ENCODE data around the gene CCDC188. TPM values are rescaled to one million over a fixed set of nuclear protein-coding genes. Genes with fewer than 3 reads are reported as not detected.

CCDC188 gene
- total and polyA plus RNA-seq, 4 donors: not detected

DNA sequence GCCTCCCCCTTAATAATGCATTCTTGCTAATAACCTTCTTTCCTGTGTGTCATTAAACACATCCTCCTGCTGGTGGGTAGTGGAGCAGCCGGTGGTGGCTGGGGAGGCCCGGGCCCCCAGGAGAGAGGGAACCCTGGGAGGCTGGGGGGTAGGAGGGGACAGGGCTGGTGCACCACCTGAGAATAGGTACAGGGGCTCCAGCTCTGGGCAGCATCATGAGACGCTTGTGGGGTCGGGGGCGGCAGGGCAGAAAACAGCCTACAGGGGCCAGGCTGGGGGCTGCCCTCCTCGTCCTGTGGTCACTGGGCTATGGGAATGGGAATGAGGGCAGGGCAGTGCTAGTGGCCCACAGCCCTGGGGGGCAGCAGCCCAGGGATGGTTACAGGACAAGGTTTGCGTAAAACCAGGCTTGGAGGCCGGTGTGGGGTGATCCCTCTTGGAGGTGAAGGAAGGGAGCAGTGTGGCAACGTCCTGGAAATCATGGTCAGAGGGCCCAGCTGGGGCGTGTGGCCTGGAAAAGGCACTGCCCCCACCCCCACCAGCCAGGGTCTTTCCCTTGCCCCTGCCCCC is 18.5 kb upstream of the CCDC188 start:
- Histone ChIP-seq H3K27me3 (ENCODE audit: control insufficient read depth in 4 of 4, insufficient read depth in 4 of 4, low read length in 3 of 4) (no peaks in the 10 kb centered on the region), H3K9ac (ENCODE audit: low read depth in 1 of 2, low read length in 2 of 2) (no peak overlapping the region), H3K4me3 (ENCODE audit: low read depth in 1 of 3, low read length in 3 of 3) (no peak overlapping the region), H3K9me3 (ENCODE audit: control insufficient read depth in 4 of 4, low read length in 3 of 4) (no peaks in the 10 kb centered on the region), H3K27ac (ENCODE audit: low read depth in 1 of 2, low read length in 2 of 2) (no peak overlapping the region), H3K4me1 (ENCODE audit: control insufficient read depth in 4 of 4, insufficient read depth in 4 of 4, low read length in 3 of 4) (peaks cover 7 to 31% (median 22%) of the 10 kb centered on the region in 4 donors), H3K36me3 (ENCODE audit: control insufficient read depth in 4 of 4, insufficient read depth in 3 of 4, low read depth in 1 of 4, low read length in 3 of 4) (no peaks in the 10 kb centered on the region)
- DNase-seq (ENCODE audit: low spot score): no peak
- 76% methylated on average over 10 of the region's 10 CpGs for WGBS
- TF ChIP-seq NR2F2 (IDR thresholded peaks at IDR 0.05) (no peak), HNF4A (conservative IDR thresholded peaks at IDR 0.05) (no peak), HNF4G (IDR thresholded peaks at IDR 0.05) (no peak), RXRA (IDR thresholded peaks at IDR 0.05) (no peak), MAX (IDR thresholded peaks at IDR 0.05) (no peak), RAD21 (IDR thresholded peaks at IDR 0.05) (no peak), TAF1 (conservative IDR thresholded peaks at IDR 0.05) (no peak), SP1 (IDR thresholded peaks at IDR 0.05) (no peak), FOXA1 (IDR thresholded peaks at IDR 0.05) (no peak), JUND (IDR thresholded peaks at IDR 0.05) (no peak), FOXA2 (IDR thresholded peaks at IDR 0.05) (no peak), EGR1 (IDR thresholded peaks at IDR 0.05; ENCODE audit: low read depth in 2 of 2) (no peak)
- TF ChIP-seq, protein P1, sequence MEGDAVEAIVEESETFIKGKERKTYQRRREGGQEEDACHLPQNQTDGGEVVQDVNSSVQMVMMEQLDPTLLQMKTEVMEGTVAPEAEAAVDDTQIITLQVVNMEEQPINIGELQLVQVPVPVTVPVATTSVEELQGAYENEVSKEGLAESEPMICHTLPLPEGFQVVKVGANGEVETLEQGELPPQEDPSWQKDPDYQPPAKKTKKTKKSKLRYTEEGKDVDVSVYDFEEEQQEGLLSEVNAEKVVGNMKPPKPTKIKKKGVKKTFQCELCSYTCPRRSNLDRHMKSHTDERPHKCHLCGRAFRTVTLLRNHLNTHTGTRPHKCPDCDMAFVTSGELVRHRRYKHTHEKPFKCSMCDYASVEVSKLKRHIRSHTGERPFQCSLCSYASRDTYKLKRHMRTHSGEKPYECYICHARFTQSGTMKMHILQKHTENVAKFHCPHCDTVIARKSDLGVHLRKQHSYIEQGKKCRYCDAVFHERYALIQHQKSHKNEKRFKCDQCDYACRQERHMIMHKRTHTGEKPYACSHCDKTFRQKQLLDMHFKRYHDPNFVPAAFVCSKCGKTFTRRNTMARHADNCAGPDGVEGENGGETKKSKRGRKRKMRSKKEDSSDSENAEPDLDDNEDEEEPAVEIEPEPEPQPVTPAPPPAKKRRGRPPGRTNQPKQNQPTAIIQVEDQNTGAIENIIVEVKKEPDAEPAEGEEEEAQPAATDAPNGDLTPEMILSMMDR (IDR thresholded peaks at IDR 0.05; ENCODE audit: low read depth, low read length, missing input control): no peak
- TF ChIP-seq, protein P2, sequence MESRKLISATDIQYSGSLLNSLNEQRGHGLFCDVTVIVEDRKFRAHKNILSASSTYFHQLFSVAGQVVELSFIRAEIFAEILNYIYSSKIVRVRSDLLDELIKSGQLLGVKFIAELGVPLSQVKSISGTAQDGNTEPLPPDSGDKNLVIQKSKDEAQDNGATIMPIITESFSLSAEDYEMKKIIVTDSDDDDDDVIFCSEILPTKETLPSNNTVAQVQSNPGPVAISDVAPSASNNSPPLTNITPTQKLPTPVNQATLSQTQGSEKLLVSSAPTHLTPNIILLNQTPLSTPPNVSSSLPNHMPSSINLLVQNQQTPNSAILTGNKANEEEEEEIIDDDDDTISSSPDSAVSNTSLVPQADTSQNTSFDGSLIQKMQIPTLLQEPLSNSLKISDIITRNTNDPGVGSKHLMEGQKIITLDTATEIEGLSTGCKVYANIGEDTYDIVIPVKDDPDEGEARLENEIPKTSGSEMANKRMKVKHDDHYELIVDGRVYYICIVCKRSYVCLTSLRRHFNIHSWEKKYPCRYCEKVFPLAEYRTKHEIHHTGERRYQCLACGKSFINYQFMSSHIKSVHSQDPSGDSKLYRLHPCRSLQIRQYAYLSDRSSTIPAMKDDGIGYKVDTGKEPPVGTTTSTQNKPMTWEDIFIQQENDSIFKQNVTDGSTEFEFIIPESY (IDR thresholded peaks at IDR 0.05): no peak
- TF ChIP-seq, protein P3, sequence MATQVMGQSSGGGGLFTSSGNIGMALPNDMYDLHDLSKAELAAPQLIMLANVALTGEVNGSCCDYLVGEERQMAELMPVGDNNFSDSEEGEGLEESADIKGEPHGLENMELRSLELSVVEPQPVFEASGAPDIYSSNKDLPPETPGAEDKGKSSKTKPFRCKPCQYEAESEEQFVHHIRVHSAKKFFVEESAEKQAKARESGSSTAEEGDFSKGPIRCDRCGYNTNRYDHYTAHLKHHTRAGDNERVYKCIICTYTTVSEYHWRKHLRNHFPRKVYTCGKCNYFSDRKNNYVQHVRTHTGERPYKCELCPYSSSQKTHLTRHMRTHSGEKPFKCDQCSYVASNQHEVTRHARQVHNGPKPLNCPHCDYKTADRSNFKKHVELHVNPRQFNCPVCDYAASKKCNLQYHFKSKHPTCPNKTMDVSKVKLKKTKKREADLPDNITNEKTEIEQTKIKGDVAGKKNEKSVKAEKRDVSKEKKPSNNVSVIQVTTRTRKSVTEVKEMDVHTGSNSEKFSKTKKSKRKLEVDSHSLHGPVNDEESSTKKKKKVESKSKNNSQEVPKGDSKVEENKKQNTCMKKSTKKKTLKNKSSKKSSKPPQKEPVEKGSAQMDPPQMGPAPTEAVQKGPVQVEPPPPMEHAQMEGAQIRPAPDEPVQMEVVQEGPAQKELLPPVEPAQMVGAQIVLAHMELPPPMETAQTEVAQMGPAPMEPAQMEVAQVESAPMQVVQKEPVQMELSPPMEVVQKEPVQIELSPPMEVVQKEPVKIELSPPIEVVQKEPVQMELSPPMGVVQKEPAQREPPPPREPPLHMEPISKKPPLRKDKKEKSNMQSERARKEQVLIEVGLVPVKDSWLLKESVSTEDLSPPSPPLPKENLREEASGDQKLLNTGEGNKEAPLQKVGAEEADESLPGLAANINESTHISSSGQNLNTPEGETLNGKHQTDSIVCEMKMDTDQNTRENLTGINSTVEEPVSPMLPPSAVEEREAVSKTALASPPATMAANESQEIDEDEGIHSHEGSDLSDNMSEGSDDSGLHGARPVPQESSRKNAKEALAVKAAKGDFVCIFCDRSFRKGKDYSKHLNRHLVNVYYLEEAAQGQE (IDR thresholded peaks at IDR 0.05): no peak

GRCh38 chr22:20167643-20168322 is 16.9 kb upstream of the CCDC188 start:
- Histone ChIP-seq H3K4me3 (ENCODE audit: low read depth in 1 of 3, low read length in 3 of 3) (no peak overlapping the region), H3K27ac (ENCODE audit: low read depth in 1 of 2, low read length in 2 of 2) (no peak overlapping the region), H3K36me3 (ENCODE audit: control insufficient read depth in 4 of 4, insufficient read depth in 3 of 4, low read depth in 1 of 4, low read length in 3 of 4) (no peaks in the 10 kb centered on the region), H3K9ac (ENCODE audit: low read depth in 1 of 2, low read length in 2 of 2) (no peak overlapping the region), H3K4me1 (ENCODE audit: control insufficient read depth in 4 of 4, insufficient read depth in 4 of 4, low read length in 3 of 4) (peaks cover 0 to 16% (median 8%) of the 10 kb centered on the region in 4 donors), H3K9me3 (ENCODE audit: control insufficient read depth in 4 of 4, low read length in 3 of 4) (no peaks in the 10 kb centered on the region), H3K27me3 (ENCODE audit: control insufficient read depth in 4 of 4, insufficient read depth in 4 of 4, low read length in 3 of 4) (no peaks in the 10 kb centered on the region)
- 87% methylated on average over 19 of the region's 19 CpGs for WGBS
- DNase-seq (ENCODE audit: low spot score): no peak
- TF ChIP-seq, protein P1 (IDR thresholded peaks at IDR 0.05; ENCODE audit: low read depth, low read length, missing input control): no peak
- TF ChIP-seq RXRA (IDR thresholded peaks at IDR 0.05): no peak

Data from liver (tissue), 9 donors.